ENCODE data around the gene NDST4. TPM values are rescaled to one million over a fixed set of nuclear protein-coding genes. Genes with fewer than 3 reads are reported as not detected.
A peak's percentile ranks its signal among the peaks of the same experiment; 100 is the strongest.

The NDST4 gene
- total RNA-seq, 1 donor from 2014 or later: 1.5 TPM

DNA sequence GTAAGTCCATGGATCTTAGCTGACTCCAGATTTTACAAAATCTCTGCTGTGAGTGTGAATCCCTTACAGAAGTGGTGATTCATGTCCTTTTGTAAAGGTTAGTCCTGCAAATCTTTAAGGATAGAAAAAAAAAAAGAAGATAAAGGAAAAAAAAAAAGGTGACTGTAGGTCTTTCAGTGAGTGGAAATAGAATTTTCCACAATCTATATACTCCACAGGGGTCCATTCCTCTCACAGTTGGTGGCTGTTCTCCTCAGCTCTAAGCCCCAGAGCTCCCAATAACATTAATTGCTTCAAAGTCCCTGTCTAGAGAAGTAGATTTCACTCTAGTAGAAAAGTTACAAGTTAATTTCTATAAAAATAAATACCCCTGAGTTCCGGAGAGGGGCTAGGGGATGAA lies 189.1 kb downstream of the NDST4 start:
- H3K4me1 ChIP-seq: peaks cover 54% of the 10 kb centered on the region
- H3K4me1 Mint-ChIP-seq: peaks cover 56% of the 10 kb centered on the region
- H3K9me3 Mint-ChIP-seq: peaks cover 4% of the 10 kb centered on the region
- H2AFZ ChIP-seq (replicated peaks): no peak overlapping the region
- no peaks in the 10 kb centered on the region for H3K36me3 ChIP-seq
- DNase-seq (ENCODE audit: low spot score): peak; percentile 65
- peak overlapping the region; percentile 22 for H3K4me3 ChIP-seq
- H3K4me3 Mint-ChIP-seq: no peak overlapping the region
- no peak for TF ChIP-seq EZH2phosphoT487 (IDR thresholded peaks at IDR 0.05)
- no peak for TF ChIP-seq EZH2 (IDR thresholded peaks at IDR 0.05)
- TF ChIP-seq, protein P1, sequence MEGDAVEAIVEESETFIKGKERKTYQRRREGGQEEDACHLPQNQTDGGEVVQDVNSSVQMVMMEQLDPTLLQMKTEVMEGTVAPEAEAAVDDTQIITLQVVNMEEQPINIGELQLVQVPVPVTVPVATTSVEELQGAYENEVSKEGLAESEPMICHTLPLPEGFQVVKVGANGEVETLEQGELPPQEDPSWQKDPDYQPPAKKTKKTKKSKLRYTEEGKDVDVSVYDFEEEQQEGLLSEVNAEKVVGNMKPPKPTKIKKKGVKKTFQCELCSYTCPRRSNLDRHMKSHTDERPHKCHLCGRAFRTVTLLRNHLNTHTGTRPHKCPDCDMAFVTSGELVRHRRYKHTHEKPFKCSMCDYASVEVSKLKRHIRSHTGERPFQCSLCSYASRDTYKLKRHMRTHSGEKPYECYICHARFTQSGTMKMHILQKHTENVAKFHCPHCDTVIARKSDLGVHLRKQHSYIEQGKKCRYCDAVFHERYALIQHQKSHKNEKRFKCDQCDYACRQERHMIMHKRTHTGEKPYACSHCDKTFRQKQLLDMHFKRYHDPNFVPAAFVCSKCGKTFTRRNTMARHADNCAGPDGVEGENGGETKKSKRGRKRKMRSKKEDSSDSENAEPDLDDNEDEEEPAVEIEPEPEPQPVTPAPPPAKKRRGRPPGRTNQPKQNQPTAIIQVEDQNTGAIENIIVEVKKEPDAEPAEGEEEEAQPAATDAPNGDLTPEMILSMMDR (IDR thresholded peaks at IDR 0.05): no peak
- peak overlapping the region; percentile 47 for H3K27ac Mint-ChIP-seq
- no peaks in the 10 kb centered on the region for H3K27me3 Mint-ChIP-seq (ENCODE audit: insufficient read depth, low read depth)
- H3K4me2 ChIP-seq: peak overlapping the region; percentile 70
- peaks cover 8% of the 10 kb centered on the region for H3K36me3 Mint-ChIP-seq
- H3K27me3 ChIP-seq: no peaks in the 10 kb centered on the region
- no peaks in the 10 kb centered on the region for H3K79me2 ChIP-seq (ENCODE audit: low read depth)
- peak overlapping the region; percentile 69 for H3K27ac ChIP-seq
- H3F3A ChIP-seq (ENCODE audit: low read depth): peaks cover 20% of the 10 kb centered on the region
- H3K9me3 ChIP-seq (ENCODE audit: low read depth): no peaks in the 10 kb centered on the region
- no peak overlapping the region for H3K9ac ChIP-seq
- H4K20me1 ChIP-seq (ENCODE audit: low read depth): no peaks in the 10 kb centered on the region

GRCh38 chr4:114922592-114922933 lies 190.9 kb downstream of the NDST4 start:
- H3K4me1 Mint-ChIP-seq: peaks cover 55% of the 10 kb centered on the region
- H3F3A ChIP-seq (ENCODE audit: low read depth): peaks cover 20% of the 10 kb centered on the region
- no peaks in the 10 kb centered on the region for H3K36me3 ChIP-seq
- no peak overlapping the region for H3K9ac ChIP-seq
- H3K27ac Mint-ChIP-seq: peak overlapping the region; percentile 84
- peak overlapping the region; percentile 44 for H3K4me3 Mint-ChIP-seq
- H3K27ac ChIP-seq: peak overlapping the region; percentile 43
- no peaks in the 10 kb centered on the region for H3K27me3 ChIP-seq
- H3K9me3 Mint-ChIP-seq: no peaks in the 10 kb centered on the region
- H3K4me3 ChIP-seq: no peak overlapping the region
- H4K20me1 ChIP-seq (ENCODE audit: low read depth): no peaks in the 10 kb centered on the region
- H3K9me3 ChIP-seq (ENCODE audit: low read depth): no peaks in the 10 kb centered on the region
- TF ChIP-seq, protein P1 (IDR thresholded peaks at IDR 0.05): no peak
- TF ChIP-seq EZH2phosphoT487 (IDR thresholded peaks at IDR 0.05) (no peak), EZH2 (IDR thresholded peaks at IDR 0.05) (no peak)
- H3K36me3 Mint-ChIP-seq: peaks cover 1% of the 10 kb centered on the region
- no peaks in the 10 kb centered on the region for H3K27me3 Mint-ChIP-seq (ENCODE audit: insufficient read depth, low read depth)
- H2AFZ ChIP-seq (replicated peaks): no peak overlapping the region
- no peak for DNase-seq (ENCODE audit: low spot score)
- H3K4me1 ChIP-seq: peaks cover 54% of the 10 kb centered on the region
- peak overlapping the region; percentile 2 for H3K4me2 ChIP-seq
- no peaks in the 10 kb centered on the region for H3K79me2 ChIP-seq (ENCODE audit: low read depth)

DNA sequence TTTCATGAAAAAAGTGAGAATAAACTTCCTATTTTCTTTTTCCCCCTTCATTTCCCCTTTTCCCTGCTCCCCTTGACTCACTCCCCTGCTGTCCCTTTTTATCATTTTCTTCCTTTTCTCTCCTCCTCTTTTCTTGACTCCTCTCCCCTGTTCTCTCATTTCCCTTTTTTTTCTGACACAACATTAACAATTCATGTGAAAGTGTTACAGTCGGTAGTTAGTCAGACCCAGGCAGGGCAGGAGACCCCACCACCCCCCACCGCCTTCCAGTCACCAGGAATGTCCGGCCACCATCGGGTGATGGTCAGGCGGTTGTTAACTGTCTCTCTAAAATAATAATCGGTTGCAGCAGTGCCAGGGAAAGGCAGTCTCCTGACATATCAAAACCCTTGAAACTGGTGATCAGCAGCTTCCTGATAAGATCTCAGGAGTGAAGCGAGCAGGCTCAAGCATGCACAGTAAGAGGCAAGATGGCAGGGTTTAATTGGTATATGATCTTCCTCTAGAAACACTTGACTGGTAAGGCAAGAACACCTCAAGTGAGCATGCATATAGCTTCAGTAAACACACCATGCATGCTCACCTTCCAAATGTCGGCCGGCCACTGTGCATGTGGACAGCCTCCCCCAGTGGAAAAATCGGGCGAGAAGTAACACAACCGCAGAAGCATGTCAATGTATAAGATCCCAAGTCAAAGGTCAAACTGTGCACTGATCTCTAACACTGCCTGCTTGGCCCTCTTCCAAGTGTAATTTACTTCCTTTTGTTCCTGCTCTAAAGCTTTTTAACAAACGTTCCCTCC lies 191.4 kb downstream of the NDST4 start:
- Mint-ChIP-seq H3K36me3 (no peaks in the 10 kb centered on the region), H3K4me1 (peaks cover 54% of the 10 kb centered on the region), H3K4me3 (peak overlapping the region; percentile 65), H3K27ac (peak overlapping the region; percentile 87), H3K9me3 (no peaks in the 10 kb centered on the region), H3K27me3 (ENCODE audit: insufficient read depth, low read depth) (no peaks in the 10 kb centered on the region)
- Histone ChIP-seq H3F3A (ENCODE audit: low read depth) (peaks cover 20% of the 10 kb centered on the region), H3K4me1 (peaks cover 54% of the 10 kb centered on the region), H3K27ac (peak overlapping the region; percentile 43), H4K20me1 (ENCODE audit: low read depth) (no peaks in the 10 kb centered on the region), H3K9ac (no peak overlapping the region), H3K79me2 (ENCODE audit: low read depth) (no peaks in the 10 kb centered on the region), H3K27me3 (no peaks in the 10 kb centered on the region), H3K4me3 (no peak overlapping the region), H3K36me3 (no peaks in the 10 kb centered on the region), H2AFZ (replicated peaks) (no peak overlapping the region), H3K9me3 (ENCODE audit: low read depth) (no peaks in the 10 kb centered on the region), H3K4me2 (peak overlapping the region; percentile 2)
- TF ChIP-seq, protein P1 (IDR thresholded peaks at IDR 0.05): no peak
- TF ChIP-seq EZH2 (IDR thresholded peaks at IDR 0.05) (no peak), EZH2phosphoT487 (IDR thresholded peaks at IDR 0.05) (no peak)
- DNase-seq (ENCODE audit: low spot score): peak; percentile 30
